GM10847 (cell line): Measurements from ENCODE around the gene QPCT.

ENCODE experiments used
- POLR2A ChIP-seq: IDR thresholded peaks from 2 replicates; pipeline ENCODE4 v1.6.1; 2011; ENCODE audit not compliant: insufficient read length; ENCODE audit errors: extremely low read depth

The QPCT gene

GRCh38 chr2:37342591-37343220, 1.7 kb upstream of the QPCT start:
- TF ChIP-seq POLR2A = no peak

- TF ChIP-seq POLR2A = no peak
Observed at GRCh38 chr2:37343537-37344434, 644 bp upstream of the QPCT start.

- TF ChIP-seq POLR2A = no peak
Observed at GRCh38 chr2:37348155-37348554, 3.7 kb downstream of the QPCT start.

GRCh38 chr2:37349231-37349860, 4.9 kb downstream of the QPCT start:
- TF ChIP-seq POLR2A = no peak

DNA sequence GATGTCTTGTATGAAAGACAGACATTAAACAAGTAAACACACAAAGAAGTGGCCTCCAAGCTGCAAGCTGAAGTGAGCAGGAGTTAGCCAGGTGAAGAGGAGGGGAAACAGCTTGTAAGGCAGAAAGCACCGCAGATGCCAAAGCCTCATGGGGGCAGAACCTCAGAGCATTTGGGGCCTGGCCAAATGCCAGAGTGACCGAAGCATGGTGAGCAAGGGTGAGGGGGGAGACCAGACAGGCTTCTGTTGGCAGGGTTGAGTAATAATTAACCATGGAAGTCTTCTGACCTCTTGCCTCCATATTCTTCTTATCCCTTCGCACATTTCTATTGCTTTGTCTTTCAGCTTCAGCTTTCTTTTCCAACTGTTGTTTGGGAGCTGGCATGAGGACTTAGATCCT, 5.6 kb downstream of the QPCT start:
- no peak for TF ChIP-seq POLR2A

DNA sequence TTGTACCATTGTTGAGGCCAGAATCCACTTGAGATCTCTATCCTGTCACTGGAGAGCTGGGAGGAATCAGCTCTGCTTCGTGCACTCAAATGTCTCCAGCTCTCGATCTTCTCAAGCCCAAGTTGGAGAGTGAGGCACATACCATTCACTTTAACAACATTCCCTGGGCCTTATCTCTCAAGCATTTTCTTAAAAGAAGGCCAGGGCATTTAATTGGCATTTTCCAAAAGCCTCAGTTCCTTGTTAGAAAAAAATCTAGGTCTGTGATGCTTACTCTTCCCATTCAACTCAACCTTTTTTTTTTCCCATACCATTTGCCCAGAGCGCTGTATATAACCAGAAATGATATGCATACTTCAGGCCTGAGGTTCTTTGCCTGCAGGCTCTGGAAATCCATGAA, 10.1 kb downstream of the QPCT start:
- no peak for TF ChIP-seq POLR2A

GRCh38 chr2:37355735-37356134, 11.3 kb downstream of the QPCT start:
- no peak for TF ChIP-seq POLR2A

GRCh38 chr2:37356299-37356698, 11.9 kb downstream of the QPCT start:
- no peak for TF ChIP-seq POLR2A

GRCh38 chr2:37357069-37357468, 12.6 kb downstream of the QPCT start:
- TF ChIP-seq POLR2A = no peak

- TF ChIP-seq POLR2A = no peak
Observed at GRCh38 chr2:37357530-37357929, 13.1 kb downstream of the QPCT start.

DNA sequence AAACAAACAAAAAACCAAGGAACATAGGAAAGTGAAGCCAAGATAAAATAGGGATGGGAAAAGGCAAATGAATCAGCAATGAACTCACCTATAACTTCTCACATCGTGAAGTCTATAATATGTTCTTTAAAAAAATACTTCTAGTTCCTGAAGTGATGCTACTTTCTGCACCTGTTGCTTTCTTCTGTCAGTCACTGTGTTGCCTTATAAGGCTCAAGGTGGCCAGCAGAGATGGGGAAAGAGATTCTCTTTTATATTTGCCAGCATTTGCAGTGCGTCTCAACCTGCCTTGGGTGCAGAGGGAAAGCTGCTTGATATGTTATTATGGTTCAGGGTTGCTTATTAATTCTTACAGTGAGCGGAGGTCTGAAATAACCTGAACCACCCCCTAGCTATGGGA, 14.0 kb downstream of the QPCT start:
- TF ChIP-seq POLR2A = no peak

DNA sequence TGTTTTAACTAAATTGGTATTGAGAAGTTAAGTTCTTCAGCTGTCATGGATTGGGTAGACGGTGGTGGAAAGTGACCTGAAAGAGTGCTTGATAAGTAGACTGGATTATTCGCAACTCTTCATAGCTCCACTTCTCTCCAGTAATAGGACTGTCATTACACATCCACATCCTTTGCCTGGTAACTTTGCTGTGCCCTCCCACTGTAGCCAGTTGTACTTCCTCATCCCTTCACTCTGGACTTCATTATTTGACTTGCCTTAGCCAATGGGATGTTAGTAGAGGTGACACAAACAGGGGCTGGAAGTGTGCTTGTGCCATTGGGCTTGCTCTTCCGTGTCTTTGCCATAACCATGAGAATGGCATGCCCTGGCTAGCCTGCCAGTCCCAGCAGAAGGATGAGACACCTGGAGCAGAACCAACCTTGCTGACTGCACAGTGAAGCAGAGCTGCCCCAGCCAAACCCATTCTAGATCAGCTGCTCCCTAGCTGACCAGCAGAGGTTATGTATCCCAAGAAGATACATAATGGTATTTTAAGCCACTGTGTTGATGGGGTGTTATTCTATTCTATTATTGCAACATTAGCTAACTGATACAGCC, 16.9 kb downstream of the QPCT start:
- TF ChIP-seq POLR2A = no peak

- no peak for TF ChIP-seq POLR2A
Observed at GRCh38 chr2:37361994-37362698, 17.7 kb downstream of the QPCT start.

GRCh38 chr2:37364351-37364750, 19.9 kb downstream of the QPCT start:
- TF ChIP-seq POLR2A = no peak

DNA sequence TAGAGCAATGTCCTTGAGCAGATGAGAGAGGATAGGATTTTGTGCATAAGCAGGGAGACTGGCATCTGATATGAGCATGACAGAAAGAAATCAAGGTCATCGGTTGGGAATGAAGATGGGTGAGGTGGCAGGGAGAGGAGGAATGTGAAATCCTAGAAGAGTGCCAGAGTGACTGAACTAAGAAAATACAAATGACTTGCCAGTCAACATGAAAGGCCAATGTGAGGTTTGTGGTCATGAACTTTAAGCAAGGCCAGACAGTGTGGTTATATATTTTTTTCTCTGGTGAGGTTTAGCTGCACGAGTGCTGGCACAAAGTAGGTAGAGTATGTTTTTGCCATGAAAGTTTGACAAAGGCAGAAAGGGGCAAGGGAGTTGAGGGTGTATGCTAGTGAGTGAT, 21.2 kb downstream of the QPCT start:
- no peak for TF ChIP-seq POLR2A

- no peak for TF ChIP-seq POLR2A
Observed at GRCh38 chr2:37366773-37367172, 22.3 kb downstream of the QPCT start.

- TF ChIP-seq POLR2A = no peak
Observed at GRCh38 chr2:37367310-37367709, 22.9 kb downstream of the QPCT start.
